Measurements from ENCODE around the gene NDUFAF2. TPM values are rescaled to one million over a fixed set of nuclear protein-coding genes. Genes with fewer than 3 reads are reported as not detected.

Gene NDUFAF2
- total and polyA plus RNA-seq, 2 of the 8 experiments (the other 6 are each of a cell fraction or from before 2014, with no cell fraction given): 10.7 to 46.5 TPM

DNA sequence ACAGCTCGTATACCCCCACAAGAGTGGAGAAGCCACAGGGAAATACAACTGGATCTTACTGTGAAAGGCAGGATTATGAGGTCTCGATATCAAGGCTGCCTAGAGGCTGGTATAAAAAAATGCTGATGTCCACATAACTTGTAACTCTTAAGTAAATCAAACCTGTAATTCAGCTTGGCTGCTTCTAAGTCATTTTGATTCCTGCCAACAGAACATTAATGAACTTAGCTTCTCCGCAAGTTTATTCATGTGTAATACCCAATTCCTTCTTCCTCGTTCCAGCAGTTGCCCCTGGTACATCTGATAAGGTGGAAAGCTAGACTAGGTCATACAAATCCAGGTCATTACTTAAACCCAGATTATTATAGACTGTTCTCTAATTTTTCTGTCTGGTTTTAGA, 233.7 kb downstream of the NDUFAF2 start:
- DNase-seq (ENCODE audit: low read depth in 1 of 2, low spot score in 2 of 2): no peak
- H4K20me1 ChIP-seq (replicated peaks in 1 of 2; ENCODE audit: control insufficient read depth in 1 of 2, insufficient read depth in 2 of 2, low read length in 2 of 2): no peaks in the 10 kb centered on the region
- POLR2A ChIA-PET (ENCODE audit: partially characterized antibody): no interaction called here
- no peak overlapping the region for H3K56ac ChIP-seq (replicated peaks; ENCODE audit: insufficient read length, low read depth, low read length)
- 94% methylated on average over 4 of the region's 4 CpGs; no CpG with 5 or more reads in 1 of the 2 experiments for WGBS, 2 experiments (ENCODE audit: extremely low coverage in 1 of 2, insufficient coverage in 1 of 2, insufficient read length in 1 of 2, insufficient replicate concordance in 2 of 2, low coverage in 1 of 2, low lambda C conversion rate in 2 of 2, missing lambda C conversion rate in 1 of 2)
- CTCF ChIA-PET (ENCODE audit: partially characterized antibody): interaction anchor here (0.6 to 1.6 kb wide), 4 partner anchors 9 to 650 kb away, joined by 3 to 4 read pairs (median 4); no protein-coding TSS in a partner anchor
- no peak for FAIRE-seq
- no peaks in the 10 kb centered on the region for H3K27me3 ChIP-seq (replicated peaks in 1 of 4; ENCODE audit: control insufficient read depth in 3 of 4, extremely low read depth in 1 of 4, insufficient read depth in 3 of 4, low read length in 3 of 4)
- no peaks in the 10 kb centered on the region for H3K9me3 ChIP-seq (ENCODE audit: insufficient read depth in 2 of 2, low read depth in 1 of 2, low read length in 1 of 2)
- no peak overlapping the region for H2BK20ac ChIP-seq (ENCODE audit: low read length)
- H2BK12ac ChIP-seq (ENCODE audit: low read depth, low read length): no peak overlapping the region
- H3K36me3 ChIP-seq (ENCODE audit: control insufficient read depth in 2 of 4, insufficient read depth in 4 of 4, low read length in 3 of 4): no peaks in the 10 kb centered on the region
- no peak overlapping the region for H3K4ac ChIP-seq (replicated peaks; ENCODE audit: insufficient read length, low read depth, low read length)
- no peak overlapping the region for H4K5ac ChIP-seq (ENCODE audit: insufficient read length, low read depth, low read length)
- no peak overlapping the region for H3K23ac ChIP-seq (ENCODE audit: insufficient read length)
- no peak overlapping the region for H2BK5ac ChIP-seq (ENCODE audit: low read depth, low read length)
- H3K14ac ChIP-seq (ENCODE audit: insufficient read length): no peak overlapping the region
- H3K18ac ChIP-seq (ENCODE audit: extremely low read depth, low read length): no peak overlapping the region
- no peak overlapping the region for H2AFZ ChIP-seq (ENCODE audit: low read length)
- H2AK5ac ChIP-seq (ENCODE audit: low read depth, low read length): no peak overlapping the region
- H3K4me2 ChIP-seq (ENCODE audit: insufficient read depth in 1 of 2, low read depth in 2 of 2, low read length in 2 of 2): no peak overlapping the region
- H3K4me3 ChIP-seq (ENCODE audit: extremely low read depth in 1 of 4, insufficient read depth in 2 of 4, low read depth in 3 of 4, low read length in 4 of 4): no peak overlapping the region
- H3K9ac ChIP-seq (replicated peaks in 1 of 4; ENCODE audit: extremely low read depth in 1 of 4, low read depth in 3 of 4, low read length in 3 of 4): no peak overlapping the region
- H3K79me2 ChIP-seq (ENCODE audit: control insufficient read depth in 1 of 2, insufficient read depth in 2 of 2, low read length in 2 of 2): no peaks in the 10 kb centered on the region
- H2BK15ac ChIP-seq (ENCODE audit: low read length): no peak overlapping the region
- no peak overlapping the region for H4K91ac ChIP-seq (replicated peaks; ENCODE audit: insufficient read length, low read length)
- no peak overlapping the region for H2BK120ac ChIP-seq (replicated peaks; ENCODE audit: low read depth, low read length)
- H3K23me2 ChIP-seq (ENCODE audit: low read depth, low read length): no peaks in the 10 kb centered on the region
- TF ChIP-seq KDM4A (IDR thresholded peaks at IDR 0.05; ENCODE audit: low read depth, low read length, severe bottlenecking): no peak
- TF ChIP-seq SAP30 (IDR thresholded peaks at IDR 0.05; ENCODE audit: insufficient read depth, insufficient replicate concordance, low read length): no peak
- TF ChIP-seq NRF1 (IDR thresholded peaks at IDR 0.05; ENCODE audit: low read depth, low read length): no peak
- no peak for TF ChIP-seq ASH2L (IDR thresholded peaks at IDR 0.05; ENCODE audit: low read length)
- no peak for TF ChIP-seq SIN3A (conservative IDR thresholded peaks at IDR 0.05 in 1 of 2, IDR thresholded peaks at IDR 0.05 in 1 of 2; ENCODE audit: low read depth in 1 of 2, low read length in 2 of 2)
- TF ChIP-seq POLR2A (IDR thresholded peaks at IDR 0.05; ENCODE audit: control extremely low read depth in 1 of 2, low read depth in 2 of 2, low read length in 2 of 2): no peak
- TF ChIP-seq EP300 (IDR thresholded peaks at IDR 0.05; ENCODE audit: borderline replicate concordance in 1 of 2, low read depth in 2 of 2, low read length in 2 of 2): no peak
- no peak overlapping the region for H3K27ac ChIP-seq (ENCODE audit: low read depth, low read length)
- H4K8ac ChIP-seq (ENCODE audit: extremely low read depth, insufficient read depth, low read length): no peak overlapping the region
- no peaks in the 10 kb centered on the region for H3K4me1 ChIP-seq (replicated peaks in 1 of 4; ENCODE audit: control insufficient read depth in 3 of 4, insufficient read depth in 4 of 4, low read length in 3 of 4)
- H3K79me1 ChIP-seq (ENCODE audit: low read depth, low read length): no peaks in the 10 kb centered on the region
